Caco-2 (cell line): ENCODE data around the gene PRDX2. TPM values are rescaled to one million over a fixed set of nuclear protein-coding genes. Genes with fewer than 3 reads are reported as not detected.

Experiments
- BruUV-seq: library from RNA; stranded (reverse); fragments of 400-500 nt; replicated peaks from 2 replicates; lab custom pipeline; 2021; lab: Mats Ljungman, UMichigan
- CTCF ChIA-PET: fragments of 300-600 bp; sonication (Branson Sonifier 250); formaldehyde crosslinking; loops from one replicate; lab custom pipeline; 2022; ENCODE audit warnings: antibody characterized with exemption; lab: Charles Lee
- POLR2A ChIA-PET: fragments of 300-600 bp; sonication (Branson Sonifier 250); formaldehyde crosslinking; loops from one replicate; lab custom pipeline; 2022; ENCODE audit warnings: antibody characterized with exemption; lab: Charles Lee
- DNase-seq, 2 experiments: peaks; one replicate each; pipeline versions ENCODE4 v3.0.0 to v3.0.0-alpha.2; 2020 to 2022
- H3K27me3 ChIP-seq: replicated peaks from 2 replicates; pipeline ENCODE4 v1.6.0; 2011; ENCODE audit warnings: low read length; ENCODE audit not compliant: control insufficient read depth, insufficient read depth
- H3K36me3 ChIP-seq: 2 replicates; pipeline ENCODE4 v1.5.1; 2011; ENCODE audit warnings: low read length; ENCODE audit not compliant: control insufficient read depth, insufficient read depth
- H3K4me1 ChIP-seq: fragments of 250-450 bp; sonication (Bioruptor Pico); 2 replicates; pipeline ENCODE4 v1.5.1; 2020; ENCODE audit warnings: mild to moderate bottlenecking
- H3K4me3 ChIP-seq: 2 replicates; pipeline ENCODE4 v1.5.1; 2011; ENCODE audit warnings: low read depth, mild to moderate bottlenecking, control low read depth, low read length
- H3K9me3 ChIP-seq: fragments of 250-450 bp; sonication (Bioruptor Pico); 2 replicates; pipeline ENCODE4 v1.5.1; 2020; ENCODE audit warnings: mild to moderate bottlenecking, moderate library complexity
- H3K27ac Mint-ChIP-seq: one replicate; pipeline ENCODE4 v1.8.0; 2022; ENCODE audit warnings: mixed read lengths; ENCODE audit not compliant: unreplicated experiment
- H3K27me3 Mint-ChIP-seq: one replicate; pipeline ENCODE4 v1.8.0; 2022; ENCODE audit warnings: mixed read lengths; ENCODE audit not compliant: insufficient read depth, unreplicated experiment
- H3K36me3 Mint-ChIP-seq: one replicate; pipeline ENCODE4 v1.8.0; 2022; ENCODE audit warnings: mild to moderate bottlenecking, mixed read lengths; ENCODE audit not compliant: insufficient read depth, unreplicated experiment
- H3K4me1 Mint-ChIP-seq: one replicate; pipeline ENCODE4 v1.8.0; 2022; ENCODE audit warnings: low read depth, mixed read lengths; ENCODE audit not compliant: unreplicated experiment
- H3K4me3 Mint-ChIP-seq: one replicate; pipeline ENCODE4 v1.8.0; 2022; ENCODE audit warnings: mild to moderate bottlenecking, moderate library complexity, mixed read lengths; ENCODE audit not compliant: unreplicated experiment
- H3K9me3 Mint-ChIP-seq: one replicate; pipeline ENCODE4 v1.8.0; 2022; ENCODE audit warnings: mixed read lengths; ENCODE audit not compliant: unreplicated experiment
- CTCF ChIP-seq, 2 experiments: fragments of 200-600 bp in 1 of 2; IDR thresholded peaks; 1 replicate in 1 of 2; 2 replicates in 1 of 2; pipeline versions ENCODE4 v1.5.1 to v1.8.0; 2011 to 2022; ENCODE audit warnings: antibody characterized with exemption in 1 of 2, control low read depth in 1 of 2, inconsistent platforms in 1 of 2, low read depth in 1 of 2, low read length in 1 of 2, mild to moderate bottlenecking in 1 of 2, moderate library complexity in 1 of 2; ENCODE audit not compliant: insufficient read depth in 1 of 2, severe bottlenecking in 1 of 2, unreplicated experiment in 1 of 2
- intact Hi-C: fragments of 100-400 bp; cut with micrococcal nuclease; formaldehyde crosslinking; loops from one replicate; pipeline ENCODE4 v1.10.0; 2022; ENCODE audit not compliant: unreplicated experiment
- total RNA-seq: library from RNA; stranded (reverse); gene quantifications from 2 replicates; pipeline ENCODE4 v1.2.3, GENCODE V29; 2022

The PRDX2 gene
- total RNA-seq, 1 experiment from 2014 or later: 265 TPM

GRCh38 chr19:12834976-12835757 is 33.6 kb upstream of the PRDX2 start:
- TF ChIP-seq CTCF (IDR thresholded peaks at IDR 0.05; ENCODE audit: insufficient read depth in 1 of 2, low read depth in 1 of 2, low read length in 1 of 2, severe bottlenecking in 1 of 2, unreplicated experiment in 1 of 2): no peak
- H3K9me3 ChIP-seq: no peaks in the 10 kb centered on the region
- Mint-ChIP-seq H3K4me1 (peaks cover 14% of the 10 kb centered on the region), H3K4me3 (peak overlapping the region; percentile 63), H3K27ac (no peak overlapping the region), H3K9me3 (no peaks in the 10 kb centered on the region), H3K36me3 (peaks cover 11% of the 10 kb centered on the region), H3K27me3 (peaks cover 21% of the 10 kb centered on the region)
- BruUV-seq: no TSS peak
- H3K4me3 ChIP-seq: no peak overlapping the region
- ChIA-PET CTCF (no interaction called here), POLR2A (no interaction called here)
- intact Hi-C loops: loop anchor here (5.0 kb wide), 1 partner anchor 33 kb away; the partner anchor contains the start of genes PRDX2 and THSD8
- peaks cover 16% of the 10 kb centered on the region for H3K4me1 ChIP-seq
- DNase-seq: peak; percentile 42 to 52
- no peaks in the 10 kb centered on the region for H3K27me3 ChIP-seq
- H3K36me3 ChIP-seq: no peaks in the 10 kb centered on the region

- Mint-ChIP-seq H3K36me3 (peaks cover 11% of the 10 kb centered on the region), H3K27ac (no peak within 1 kb of the TSS), H3K9me3 (no peaks in the 10 kb centered on the region), H3K4me3 (peak within 1 kb of the TSS; percentile 63), H3K4me1 (peaks cover 14% of the 10 kb centered on the region), H3K27me3 (peaks cover 20% of the 10 kb centered on the region)
- Histone ChIP-seq H3K36me3 (no peaks in the 10 kb centered on the region), H3K4me1 (peaks cover 16% of the 10 kb centered on the region), H3K9me3 (no peaks in the 10 kb centered on the region), H3K4me3 (peak within 1 kb of the TSS; percentile 66), H3K27me3 (no peaks in the 10 kb centered on the region)
- intact Hi-C loops: no loop called here
- BruUV-seq: no TSS peak
- ChIA-PET POLR2A (no interaction called here), CTCF (interaction anchor here (0.6 kb wide), 1 partner anchor 34 kb away, joined by 3 read pairs; no protein-coding TSS in a partner anchor)
- TF ChIP-seq CTCF (IDR thresholded peaks at IDR 0.05; ENCODE audit: insufficient read depth in 1 of 2, low read depth in 1 of 2, low read length in 1 of 2, severe bottlenecking in 1 of 2, unreplicated experiment in 1 of 2): no peak
- DNase-seq: no peak
These were observed 33.0 kb upstream of the PRDX2 start, which contains the start of gene RTBDN for GRCh38 chr19:12834566-12834943. Gene RTBDN (minus strand): TSS chr19:12834579. CDS start chr19:12829979, 4,600 bp downstream.

GRCh38 chr19:12833738-12834565 is 32.4 kb upstream of the PRDX2 start:
- peaks cover 16% of the 10 kb centered on the region for H3K4me1 ChIP-seq
- BruUV-seq: no TSS peak

More at GRCh38 chr19:12833738-12834565, 32.4 kb upstream of the PRDX2 start:
- Mint-ChIP-seq H3K4me1 (peaks cover 14% of the 10 kb centered on the region), H3K4me3 (peak overlapping the region; percentile 63), H3K36me3 (peaks cover 11% of the 10 kb centered on the region), H3K9me3 (no peaks in the 10 kb centered on the region), H3K27ac (no peak overlapping the region), H3K27me3 (peaks cover 15% of the 10 kb centered on the region)
- Histone ChIP-seq H3K9me3 (no peaks in the 10 kb centered on the region), H3K27me3 (no peaks in the 10 kb centered on the region), H3K36me3 (no peaks in the 10 kb centered on the region), H3K4me3 (peak overlapping the region; percentile 66)
- intact Hi-C loops: no loop called here
- DNase-seq: peak in 1 of 2 experiments; percentile 41
- TF ChIP-seq CTCF (IDR thresholded peaks at IDR 0.05; ENCODE audit: insufficient read depth in 1 of 2, low read depth in 1 of 2, low read length in 1 of 2, severe bottlenecking in 1 of 2, unreplicated experiment in 1 of 2): peak in 1 of 2 experiments; percentile 14
- POLR2A ChIA-PET: no interaction called here
- CTCF ChIA-PET: interaction anchor here (0.6 kb wide), 1 partner anchor 33 kb away, joined by 3 read pairs; no protein-coding TSS in a partner anchor
